Lower leg skin (tissue), 3 donors: ENCODE data around the gene STRN.
"Not testable (repeated sequence)": the region's sequence is repeated elsewhere in the genome, so short reads cannot be mapped to it uniquely, and the experiment has no call there.

Source experiments
- CTCF ChIP-seq, 3 donors: fragments of 450-650 bp; IDR thresholded peaks; one replicate each; pipeline ENCODE4 v1.5.1; 2016; ENCODE audit warnings: antibody characterized with exemption in 3 of 3, mild to moderate bottlenecking in 3 of 3, moderate library complexity in 2 of 3
- POLR2A ChIP-seq, 2 donors: fragments of 450-650 bp; IDR thresholded peaks; one replicate each; pipeline ENCODE4 v1.6.1; 2016 to 2017; ENCODE audit warnings: antibody characterized with exemption in 2 of 2, mild to moderate bottlenecking in 1 of 2, moderate library complexity in 1 of 2

GRCh38 chr2:36922629-36923028, 43.7 kb downstream of the STRN start:
- not testable (repeated sequence) for TF ChIP-seq CTCF, POLR2A (IDR thresholded peaks at IDR 0.05)
